GM08714 (cell line): ENCODE results near the gene NUS1.
"Not testable (repeated sequence)": the region's sequence is repeated elsewhere in the genome, so short reads cannot be mapped to it uniquely, and the experiment has no call there.

Experiments used
- H3K4me3 ChIP-seq: fragments of 200-500 bp; sonication (Bioruptor generic); 2 replicates; pipeline ENCODE4 v1.5.1; 2014; ENCODE audit warnings: mild to moderate bottlenecking, low read length, inconsistent platforms
- ZNF274 ChIP-seq: IDR thresholded peaks from 2 replicates; pipeline ENCODE4 v1.6.1; 2012; ENCODE audit warnings: mild to moderate bottlenecking, low read depth, low read length

Gene NUS1

DNA sequence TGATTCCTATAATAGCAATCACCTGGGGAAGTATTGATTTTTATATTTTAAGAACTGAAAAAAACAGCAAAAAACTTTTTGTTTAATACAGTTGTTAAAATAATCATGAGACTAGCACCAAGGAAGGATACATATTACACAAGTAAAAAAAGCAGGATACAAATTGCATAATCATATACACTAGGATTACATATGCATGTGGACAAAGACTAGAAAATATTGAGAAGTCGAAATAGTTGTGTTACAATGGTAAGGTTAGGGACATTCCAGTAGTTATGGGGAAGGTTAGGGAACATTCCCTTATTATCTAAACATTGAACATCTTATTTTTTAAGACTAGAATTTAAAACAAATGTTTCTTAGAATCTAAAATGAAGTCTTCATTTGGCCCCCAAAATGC is 9.5 kb downstream of the NUS1 start:
- TF ChIP-seq ZNF274 = no peak
- no peak overlapping the region for H3K4me3 ChIP-seq

DNA sequence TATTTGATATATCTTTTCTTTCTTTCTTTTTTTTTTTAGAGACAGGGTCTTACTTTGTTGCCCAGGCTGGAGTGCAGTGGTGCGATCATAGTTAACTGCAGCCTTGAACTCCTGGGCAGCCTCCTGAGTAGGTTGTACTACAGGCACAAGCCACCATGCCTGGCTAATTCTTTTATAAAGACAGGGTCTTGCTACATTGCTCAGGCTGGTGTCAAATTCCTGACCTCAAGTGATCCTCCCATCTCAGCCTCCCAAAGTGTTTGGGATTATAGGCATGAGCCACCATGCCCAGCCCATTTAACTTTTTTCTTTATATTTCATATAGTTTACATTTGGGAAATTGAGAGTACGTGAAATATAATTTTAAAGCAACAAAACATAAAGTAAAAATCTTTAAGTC is 10.1 kb downstream of the NUS1 start:
- H3K4me3 ChIP-seq = no peak overlapping the region
- TF ChIP-seq ZNF274 = no peak

DNA sequence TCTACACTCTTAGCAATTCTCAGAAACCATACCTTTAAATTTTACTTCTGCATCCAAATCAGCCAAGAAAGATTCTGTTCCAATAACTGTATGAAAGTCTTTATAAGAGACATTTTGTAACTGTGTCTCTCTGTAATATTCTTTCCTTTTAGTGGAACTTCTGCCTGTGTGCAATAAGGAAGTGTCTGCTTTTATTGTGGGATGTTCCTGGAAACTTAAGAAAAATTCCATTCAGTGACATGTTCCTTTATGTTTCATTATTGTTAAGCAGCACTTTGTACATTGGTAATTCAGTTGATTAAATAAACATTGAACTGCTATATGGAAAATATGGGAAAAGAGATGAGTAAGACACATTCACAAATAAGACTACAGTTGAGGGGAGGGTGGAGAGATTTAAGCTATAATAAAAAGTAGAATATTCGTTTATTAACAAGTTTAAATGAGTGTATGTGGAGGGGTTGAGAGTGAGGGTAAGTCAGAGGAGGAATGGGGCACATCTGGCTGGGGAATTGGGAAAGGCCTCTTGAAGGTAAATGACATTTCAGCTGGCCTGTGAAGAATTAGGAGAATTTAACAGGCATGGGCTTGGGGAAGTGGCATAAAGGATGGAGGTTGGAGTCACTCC is 11.9 kb downstream of the NUS1 start:
- H3K4me3 ChIP-seq = no peak overlapping the region
- no peak for TF ChIP-seq ZNF274

DNA sequence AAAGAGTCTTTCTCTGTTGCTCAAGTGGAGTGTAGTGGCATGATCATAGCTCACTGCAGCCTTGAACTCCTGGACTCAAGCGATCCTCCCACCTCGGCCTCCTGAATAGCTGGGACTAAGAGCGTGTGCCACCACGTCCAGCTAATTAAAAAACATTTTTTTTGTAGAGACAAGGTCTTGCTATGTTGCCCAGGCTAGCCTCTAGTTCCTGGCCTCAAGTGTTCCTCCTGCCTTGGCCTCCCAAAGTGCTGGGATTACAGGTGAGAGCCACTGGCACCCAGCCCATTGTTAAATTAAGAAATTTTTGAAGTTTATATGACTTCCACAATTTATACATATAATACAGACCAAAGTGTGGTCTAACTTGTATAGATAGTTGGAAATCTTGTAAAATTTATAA is 14.3 kb downstream of the NUS1 start:
- not testable (repeated sequence) for H3K4me3 ChIP-seq

DNA sequence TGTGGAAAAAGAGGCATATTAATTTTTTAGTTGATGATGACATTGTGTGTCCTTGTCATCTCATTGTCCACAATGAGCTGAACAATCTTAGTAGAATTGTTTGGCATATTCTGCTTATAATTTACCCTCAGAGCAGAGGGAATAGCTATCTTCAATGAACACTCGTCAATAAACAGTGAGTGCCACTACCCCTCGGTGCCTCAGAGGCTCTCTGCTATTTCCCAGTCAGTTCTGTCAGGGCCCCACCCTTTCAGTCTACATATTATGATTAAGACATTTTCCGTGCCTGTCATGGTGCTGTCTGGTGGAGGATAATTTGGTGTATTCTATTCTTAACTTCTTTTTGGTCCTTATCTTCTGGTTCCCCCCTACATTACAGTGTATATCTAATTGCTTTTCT is 31.2 kb downstream of the NUS1 start:
- H3K4me3 ChIP-seq = no peak overlapping the region
- TF ChIP-seq ZNF274 = no peak

DNA sequence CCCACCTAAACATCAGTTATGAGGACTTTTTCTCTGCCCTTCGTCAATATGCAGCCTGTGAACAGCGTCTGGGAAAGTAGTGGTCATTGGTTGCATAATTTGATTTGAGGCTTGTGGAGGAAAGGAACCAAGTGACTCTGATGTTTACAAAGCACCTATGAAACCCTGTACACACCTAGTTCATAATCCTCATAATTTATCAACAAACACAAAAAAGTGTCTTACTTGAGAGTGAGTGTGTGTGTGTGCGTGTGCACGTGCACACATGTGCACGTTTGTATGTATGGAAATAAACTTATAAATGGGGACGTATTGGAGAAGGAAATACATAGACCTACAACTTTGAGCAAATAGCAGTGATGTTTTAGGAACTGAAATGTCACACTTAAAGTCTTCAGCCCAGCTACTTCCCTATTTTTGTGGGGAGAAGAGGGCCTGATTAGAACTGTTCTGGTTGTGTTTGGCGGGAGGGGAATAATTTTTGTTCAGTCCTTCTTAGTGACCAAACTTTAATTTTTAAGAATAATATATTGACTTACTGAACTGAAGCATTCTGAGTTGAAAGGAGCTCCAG is 31.8 kb downstream of the NUS1 start:
- H3K4me3 ChIP-seq = not testable (repeated sequence)

DNA sequence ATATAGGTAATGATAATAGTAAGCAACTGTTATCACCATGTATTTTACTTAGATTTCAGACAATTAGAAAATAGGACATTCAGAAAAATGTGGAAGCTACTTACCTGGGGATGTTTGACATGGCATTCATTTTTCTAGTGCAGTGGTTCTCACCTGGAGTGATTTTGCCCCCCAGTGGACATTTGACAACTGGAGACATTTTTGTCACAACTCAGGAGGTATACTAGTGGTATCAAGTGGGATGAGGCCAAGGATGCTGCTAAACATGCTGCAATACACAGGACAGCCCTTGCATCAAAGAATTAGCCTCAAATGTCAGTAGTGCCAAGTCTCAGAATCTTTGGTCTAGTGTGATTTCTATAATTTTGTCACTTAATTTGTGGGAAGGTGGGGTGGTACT is 36.1 kb downstream of the NUS1 start:
- no peak for TF ChIP-seq ZNF274
- no peak overlapping the region for H3K4me3 ChIP-seq

DNA sequence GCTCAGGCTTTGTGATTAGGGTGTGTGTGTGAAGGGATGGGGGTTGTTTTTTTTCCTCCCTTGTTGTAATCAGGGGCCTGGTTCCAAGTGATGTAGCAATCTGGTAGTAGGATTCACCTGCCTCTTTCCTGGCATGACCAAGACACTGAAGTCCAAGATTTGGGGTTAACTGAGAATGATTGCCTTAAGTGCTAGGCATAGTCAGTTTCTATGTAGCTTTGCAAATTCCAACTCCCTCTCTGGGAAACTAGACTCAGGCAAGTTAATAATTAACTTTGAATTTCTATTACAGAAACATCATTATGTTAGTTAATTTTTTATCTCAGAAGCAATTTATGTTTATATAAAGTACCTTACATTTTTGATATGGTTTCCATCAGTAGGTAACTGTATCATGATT is 43.6 kb downstream of the NUS1 start:
- no peak overlapping the region for H3K4me3 ChIP-seq
- TF ChIP-seq ZNF274 = no peak

DNA sequence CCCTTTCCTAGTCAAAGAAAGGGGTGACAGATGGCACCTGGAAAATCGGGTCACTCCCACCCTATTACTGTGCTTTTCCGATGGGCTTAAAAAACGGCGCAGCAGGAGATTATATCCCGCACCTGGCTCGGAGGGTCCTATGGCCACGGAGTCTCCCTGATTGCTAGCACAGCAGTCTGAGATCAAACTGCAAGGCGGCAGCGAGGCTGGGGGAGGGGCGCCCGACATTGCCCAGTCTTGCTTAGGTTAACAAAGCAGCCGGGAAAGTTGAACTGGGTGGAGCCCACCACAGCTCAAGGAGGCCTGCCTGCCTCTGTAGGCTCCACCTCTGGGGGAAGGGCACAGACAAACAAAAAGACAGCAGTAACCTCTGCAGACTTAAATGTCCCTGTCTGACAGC is 46.3 kb downstream of the NUS1 start:
- H3K4me3 ChIP-seq = not testable (repeated sequence)

DNA sequence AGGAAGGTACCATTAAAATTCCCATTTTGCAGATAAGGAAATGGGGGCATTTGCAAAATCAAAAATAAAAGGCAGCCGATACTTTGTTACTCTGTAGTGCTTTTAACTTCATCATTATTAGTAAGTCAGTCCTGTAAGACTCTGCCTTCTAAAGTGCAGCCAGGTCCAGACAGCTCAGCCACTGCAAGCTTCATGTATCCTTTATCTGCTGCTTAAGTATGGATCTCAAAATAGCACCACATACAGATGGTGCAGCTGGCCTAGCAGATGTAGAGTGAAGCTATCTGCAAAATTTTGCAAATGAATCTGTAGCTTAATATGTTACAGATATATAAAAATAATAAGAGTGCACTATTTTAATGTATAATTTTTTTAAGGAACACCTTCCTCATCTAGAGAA is 53.4 kb downstream of the NUS1 start:
- no peak overlapping the region for H3K4me3 ChIP-seq
- no peak for TF ChIP-seq ZNF274

DNA sequence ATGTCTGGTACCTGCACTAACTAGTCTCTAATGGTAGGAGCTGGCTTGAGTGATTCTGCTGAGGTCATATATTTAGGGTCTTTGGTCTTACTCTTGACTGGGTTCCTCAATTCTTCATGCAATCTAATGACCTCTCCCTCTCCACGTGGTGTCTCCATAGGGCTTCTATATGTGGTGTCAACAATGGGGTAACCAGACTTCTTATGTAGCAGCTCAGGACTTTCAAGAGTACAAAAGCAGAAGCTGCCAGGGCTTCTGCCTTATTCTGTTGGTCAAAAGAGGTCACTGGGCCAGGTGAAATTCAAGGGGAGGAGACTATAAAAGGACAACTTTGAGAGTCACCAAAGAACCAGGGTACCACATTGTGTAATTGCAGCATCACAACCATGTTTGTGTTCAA is 54.3 kb downstream of the NUS1 start:
- TF ChIP-seq ZNF274 = no peak
- no peak overlapping the region for H3K4me3 ChIP-seq

DNA sequence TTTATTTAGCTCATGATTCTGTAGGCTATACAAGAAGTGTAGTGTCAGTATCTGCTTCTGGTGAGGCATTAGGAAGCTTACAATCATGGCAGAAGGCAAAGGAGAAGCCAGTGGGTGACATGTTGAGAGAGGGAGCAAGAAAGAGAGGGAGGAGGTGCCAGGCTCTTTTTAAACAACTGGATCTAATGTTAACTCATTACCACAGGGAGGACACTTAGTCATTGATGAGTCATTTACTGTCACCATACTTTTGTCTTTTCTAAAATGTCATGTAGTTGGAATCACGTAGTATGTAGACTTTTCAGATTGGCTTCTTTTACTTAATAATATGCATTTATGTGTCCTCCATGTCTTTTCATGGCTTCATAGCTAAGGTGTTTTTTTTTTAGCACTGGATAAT is 58.1 kb downstream of the NUS1 start:
- TF ChIP-seq ZNF274 = no peak
- no peak overlapping the region for H3K4me3 ChIP-seq

DNA sequence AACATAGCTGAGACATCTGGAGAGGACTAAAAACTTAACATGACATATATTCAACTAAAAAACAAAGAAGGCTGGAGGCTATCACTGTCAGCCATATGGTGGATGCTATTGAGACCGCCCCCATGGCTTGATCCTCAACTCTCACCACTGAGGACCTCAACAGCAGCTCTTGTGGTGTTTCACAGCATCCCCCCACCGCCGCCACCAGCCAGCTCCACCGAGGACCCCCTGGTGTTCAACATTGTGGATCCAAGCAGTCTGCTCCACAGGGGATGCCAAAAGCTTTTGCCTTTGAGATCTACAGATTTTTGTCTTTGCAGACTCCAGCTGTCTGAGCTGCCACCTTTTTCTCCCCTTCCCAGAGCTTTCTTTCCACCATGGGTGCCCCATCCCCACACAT is 64.6 kb downstream of the NUS1 start:
- TF ChIP-seq ZNF274 = no peak
- no peak overlapping the region for H3K4me3 ChIP-seq

DNA sequence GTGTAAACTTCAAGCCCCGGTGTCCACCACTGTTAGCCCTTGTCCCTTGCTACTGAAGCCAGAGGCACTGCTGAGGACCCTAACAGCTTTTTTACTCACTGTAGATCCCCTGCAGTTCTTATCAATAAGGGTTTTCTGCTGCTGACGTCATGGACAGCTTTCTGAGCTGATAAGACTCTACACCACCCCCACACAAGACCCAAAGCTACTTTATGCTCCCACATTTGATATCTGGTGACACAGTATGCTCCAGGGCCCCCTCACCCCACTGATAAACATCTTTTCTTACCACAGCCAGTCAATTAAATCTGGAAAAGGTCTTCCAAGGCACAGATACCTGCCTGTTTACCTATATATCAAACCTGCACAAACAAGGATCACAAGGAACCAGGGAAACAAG is 65.3 kb downstream of the NUS1 start:
- TF ChIP-seq ZNF274 = no peak
- no peak overlapping the region for H3K4me3 ChIP-seq

DNA sequence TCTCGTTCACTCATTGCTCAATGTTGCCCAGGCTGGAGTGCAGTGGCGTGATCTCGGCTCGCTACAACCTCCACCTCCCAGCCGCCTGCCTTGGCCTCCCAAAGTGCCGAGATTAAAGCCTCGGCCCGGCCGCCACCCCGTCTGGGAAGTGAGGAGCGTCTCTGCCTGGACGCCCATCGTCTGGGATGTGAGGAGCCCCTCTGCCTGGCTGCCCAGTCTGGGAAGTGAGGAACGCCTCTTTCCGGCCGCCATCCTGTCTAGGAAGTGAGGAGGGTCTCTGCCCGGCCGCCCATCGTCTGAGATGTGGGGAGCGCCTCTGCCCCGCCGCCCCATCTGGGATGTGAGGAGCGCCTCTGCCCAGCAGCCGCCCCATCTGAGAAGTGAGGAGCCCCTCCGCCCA is 75.4 kb downstream of the NUS1 start:
- not testable (repeated sequence) for H3K4me3 ChIP-seq
